HG03378 (cell line): ENCODE data around the gene GLDC.
"Not testable (repeated sequence)": the region's sequence is repeated elsewhere in the genome, so short reads cannot be mapped to it uniquely, and the experiment has no call there.

Source experiments
- ATAC-seq: cut with Tn5 transposase; IDR thresholded peaks from one replicate; pipeline ENCODE4 v1.9.1; 2021; ENCODE audit warnings: mild to moderate bottlenecking, moderate library complexity; ENCODE audit not compliant: unreplicated experiment

Gene GLDC

GRCh38 chr9:6575324-6576034 lies 70.0 kb downstream of the GLDC start:
- ATAC-seq = peak; percentile 85

- ATAC-seq = no peak
Measured at GRCh38 chr9:6567140-6567591, 78.4 kb downstream of the GLDC start.

- no peak for ATAC-seq
Measured at GRCh38 chr9:6566409-6567139, 79.0 kb downstream of the GLDC start.

- no peak for ATAC-seq
Measured at GRCh38 chr9:6565312-6565711, 80.2 kb downstream of the GLDC start.

GRCh38 chr9:6564868-6565267 lies 80.7 kb downstream of the GLDC start:
- no peak for ATAC-seq

GRCh38 chr9:6564360-6564759 lies 81.2 kb downstream of the GLDC start:
- no peak for ATAC-seq

GRCh38 chr9:6562871-6563430 lies 82.6 kb downstream of the GLDC start:
- ATAC-seq = no peak

GRCh38 chr9:6562201-6562600 lies 83.3 kb downstream of the GLDC start:
- ATAC-seq = no peak

GRCh38 chr9:6557883-6558616 lies 87.5 kb downstream of the GLDC start:
- no peak for ATAC-seq

- no peak for ATAC-seq
Measured at GRCh38 chr9:6553866-6554265, 91.7 kb downstream of the GLDC start.

GRCh38 chr9:6552498-6553121 lies 92.9 kb downstream of the GLDC start:
- ATAC-seq = no peak

GRCh38 chr9:6552033-6552432 lies 93.5 kb downstream of the GLDC start:
- no peak for ATAC-seq

GRCh38 chr9:6551136-6551535 lies 94.4 kb downstream of the GLDC start:
- ATAC-seq = no peak

- no peak for ATAC-seq
Measured at GRCh38 chr9:6549106-6549800, 96.3 kb downstream of the GLDC start.

- no peak for ATAC-seq
Measured at GRCh38 chr9:6545017-6545691, 100.4 kb downstream of the GLDC start.

- no peak for ATAC-seq
Measured at GRCh38 chr9:6543204-6543603, 102.3 kb downstream of the GLDC start.

GRCh38 chr9:6542617-6543016 lies 102.9 kb downstream of the GLDC start:
- ATAC-seq = not testable (repeated sequence)

GRCh38 chr9:6538666-6539071 lies 106.9 kb downstream of the GLDC start:
- no peak for ATAC-seq

GRCh38 chr9:6535594-6535993 lies 109.9 kb downstream of the GLDC start:
- no peak for ATAC-seq
